Subcutaneous abdominal adipose tissue (tissue), 5 donors: Measurements from ENCODE around the gene OVCA2.
"Not testable (repeated sequence)": the region's sequence is repeated elsewhere in the genome, so short reads cannot be mapped to it uniquely, and the experiment has no call there.

Experiments used
- H3K27ac ChIP-seq: one replicate; pipeline ENCODE4 v1.7.0; 2013; ENCODE audit warnings: low read depth, mild to moderate bottlenecking, inconsistent platforms, low read length, moderate library complexity
- H3K27me3 ChIP-seq, 5 donors: one replicate each; pipeline ENCODE4 v1.7.0; 2013; ENCODE audit warnings: low read length in 5 of 5, inconsistent platforms in 1 of 5; ENCODE audit not compliant: control insufficient read depth in 5 of 5, insufficient read depth in 4 of 5
- H3K36me3 ChIP-seq, 5 donors: one replicate each; pipeline ENCODE4 v1.7.0; 2013; ENCODE audit warnings: low read length in 5 of 5; ENCODE audit not compliant: control insufficient read depth in 5 of 5, insufficient read depth in 5 of 5
- H3K4me1 ChIP-seq, 5 donors: one replicate each; pipeline ENCODE4 v1.7.0; 2013; ENCODE audit warnings: low read length in 5 of 5, mild to moderate bottlenecking in 3 of 5, moderate library complexity in 1 of 5; ENCODE audit not compliant: control insufficient read depth in 5 of 5, insufficient read depth in 5 of 5
- H3K4me3 ChIP-seq, 5 donors: one replicate each; pipeline ENCODE4 v1.7.0; 2013; ENCODE audit warnings: low read length in 5 of 5, low read depth in 1 of 5
- H3K9ac ChIP-seq, 5 donors: one replicate each; pipeline ENCODE4 v1.7.0; 2013; ENCODE audit warnings: low read length in 5 of 5, mild to moderate bottlenecking in 4 of 5, moderate library complexity in 3 of 5
- H3K9me3 ChIP-seq, 5 donors: one replicate each; pipeline ENCODE4 v1.7.0; 2013; ENCODE audit warnings: low read length in 5 of 5; ENCODE audit not compliant: control insufficient read depth in 5 of 5
- donor health status: healthy.
- donor health status: healthy.
- donor health status: healthy.
- donor health status: healthy.
- donor health status: healthy.

Gene OVCA2

DNA sequence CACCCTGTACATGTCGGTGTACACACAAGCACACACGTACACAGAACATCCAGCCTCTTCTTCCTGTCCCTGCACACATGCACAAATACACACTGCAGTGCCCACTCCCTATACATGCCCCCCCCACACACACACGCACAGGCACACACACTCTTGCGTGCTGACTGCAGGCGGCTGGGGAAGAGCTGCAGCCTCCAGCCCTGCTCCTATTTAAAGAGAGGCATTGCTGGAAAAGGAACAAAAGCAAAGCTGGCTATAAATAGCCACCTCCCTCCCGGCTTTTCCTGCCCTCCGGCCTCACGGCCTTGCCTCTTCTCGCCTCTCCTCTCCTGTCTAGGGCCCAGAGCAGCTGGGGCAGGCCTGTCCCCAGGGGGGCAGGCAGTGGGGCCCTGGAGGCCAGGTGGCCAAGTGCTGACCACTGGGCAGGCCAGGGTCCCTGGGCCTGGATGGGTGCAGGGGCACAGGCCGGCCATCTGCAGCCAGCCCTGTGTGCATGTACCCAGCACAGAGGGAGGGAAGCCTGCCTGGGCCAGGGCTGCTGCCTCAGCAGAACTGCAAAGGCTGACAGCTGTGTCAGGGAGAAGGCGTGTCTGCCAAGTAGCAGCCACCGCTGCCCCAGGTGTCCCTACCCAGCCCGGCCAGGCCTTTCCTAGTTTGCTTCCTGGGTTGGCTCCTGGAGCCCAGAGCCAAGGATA lies 42.1 kb upstream of the OVCA2 start:
- Histone ChIP-seq H3K27me3 (no peaks in the 10 kb centered on the region), H3K27ac (peak overlapping the region; percentile 1), H3K9ac (peak overlapping the region in 3 of 5 donors; percentile 43 to 68 (median 61)), H3K4me1 (peaks cover 7 to 40% (median 33%) of the 10 kb centered on the region in 5 donors), H3K36me3 (no peaks in the 10 kb centered on the region), H3K9me3 (no peaks in the 10 kb centered on the region), H3K4me3 (peak overlapping the region in 2 of 5 donors; percentile 7 to 28)

DNA sequence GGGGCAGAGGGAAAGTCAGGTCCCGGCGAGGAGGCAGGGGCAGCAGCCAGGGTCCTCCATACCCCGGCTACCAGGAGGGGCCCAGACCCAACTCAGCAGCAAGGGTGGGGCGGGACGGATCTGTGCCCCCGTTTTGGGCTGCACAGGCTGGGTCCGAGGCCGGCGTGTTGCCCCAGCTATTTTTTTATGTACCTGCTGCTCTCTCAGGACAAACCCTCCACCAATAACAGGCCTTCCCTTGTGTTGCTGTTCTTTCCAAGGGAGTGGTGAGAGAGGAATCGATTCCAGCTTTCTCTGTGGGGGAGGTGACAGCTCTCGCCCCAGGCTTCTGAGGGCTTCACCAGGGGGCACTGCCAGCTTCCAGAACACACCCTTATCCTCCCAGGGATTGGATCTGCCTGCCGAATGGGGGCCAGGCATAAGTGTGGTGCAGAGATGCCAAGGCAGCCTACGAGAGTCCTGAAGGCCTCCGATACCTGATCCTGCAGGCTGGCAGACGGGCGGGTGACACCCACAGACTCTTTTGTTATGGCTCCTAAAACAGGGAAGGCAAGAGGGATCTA lies 39.0 kb upstream of the OVCA2 start:
- no peaks in the 10 kb centered on the region for H3K27me3 ChIP-seq
- no peaks in the 10 kb centered on the region for H3K9me3 ChIP-seq
- peak overlapping the region; percentile 37 for H3K27ac ChIP-seq
- no peaks in the 10 kb centered on the region for H3K36me3 ChIP-seq
- peak overlapping the region in 1 of 5 donors; percentile 13 for H3K9ac ChIP-seq
- H3K4me3 ChIP-seq, result no peak overlapping the region
- peaks cover 7 to 41% (median 34%) of the 10 kb centered on the region in 5 donors for H3K4me1 ChIP-seq

DNA sequence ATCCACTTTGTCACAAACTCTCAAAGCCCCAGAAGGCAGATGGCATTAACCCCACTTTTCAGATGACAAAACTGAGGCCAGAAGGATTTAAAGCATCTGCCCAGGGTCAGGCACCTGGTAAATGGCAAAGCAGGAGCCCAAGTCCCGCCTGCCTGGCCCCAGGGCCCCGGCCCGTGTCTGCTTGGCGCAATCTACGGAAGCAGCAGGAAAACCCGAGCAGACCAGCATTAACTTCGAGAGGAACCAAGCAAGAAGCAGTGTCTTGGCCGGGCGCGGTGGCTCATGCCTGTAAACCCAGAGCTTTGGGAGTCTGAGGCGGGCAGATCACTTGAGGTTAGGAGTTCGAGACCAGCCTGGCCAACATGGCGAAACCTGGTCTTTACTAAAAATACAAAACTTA lies 38.3 kb upstream of the OVCA2 start:
- H3K27ac ChIP-seq, result no peak overlapping the region
- H3K9ac ChIP-seq, result peak overlapping the region in 1 of 5 donors; percentile 13
- H3K27me3 ChIP-seq, result no peaks in the 10 kb centered on the region
- H3K36me3 ChIP-seq, result no peaks in the 10 kb centered on the region
- peaks cover 7 to 37% (median 34%) of the 10 kb centered on the region in 5 donors for H3K4me1 ChIP-seq
- H3K9me3 ChIP-seq, result no peaks in the 10 kb centered on the region
- no peak overlapping the region for H3K4me3 ChIP-seq

DNA sequence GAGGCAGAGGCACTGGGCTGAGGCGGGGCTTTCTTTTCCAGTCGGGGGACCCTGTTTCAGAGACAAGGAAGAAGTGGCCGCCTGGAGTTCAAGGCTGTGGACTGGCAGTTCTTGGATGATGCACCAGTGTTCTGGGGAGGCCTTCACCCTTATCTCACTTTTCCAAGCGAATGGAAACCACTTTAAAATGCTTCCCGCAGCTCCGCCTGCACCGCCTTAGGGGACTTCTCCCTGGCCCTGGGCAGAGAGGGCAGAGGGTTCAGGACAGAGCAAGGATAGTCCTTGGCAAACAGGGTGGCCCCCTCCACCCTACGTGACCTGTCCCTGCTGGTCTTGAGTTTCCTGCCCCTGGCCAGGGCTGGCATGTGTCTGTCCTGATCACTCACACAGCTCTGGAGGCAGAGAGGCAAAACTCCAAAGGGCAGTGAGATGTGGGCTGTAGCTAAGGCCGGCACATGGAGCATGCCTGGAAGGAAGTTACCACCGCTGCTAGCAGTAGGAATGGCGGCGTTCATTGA lies 37.3 kb upstream of the OVCA2 start:
- no peak overlapping the region for H3K4me3 ChIP-seq
- no peaks in the 10 kb centered on the region for H3K9me3 ChIP-seq
- H3K4me1 ChIP-seq, result peaks cover 5 to 29% (median 26%) of the 10 kb centered on the region in 5 donors
- H3K27ac ChIP-seq, result peak overlapping the region; percentile 37
- no peaks in the 10 kb centered on the region for H3K27me3 ChIP-seq
- H3K36me3 ChIP-seq, result no peaks in the 10 kb centered on the region
- no peak overlapping the region for H3K9ac ChIP-seq

DNA sequence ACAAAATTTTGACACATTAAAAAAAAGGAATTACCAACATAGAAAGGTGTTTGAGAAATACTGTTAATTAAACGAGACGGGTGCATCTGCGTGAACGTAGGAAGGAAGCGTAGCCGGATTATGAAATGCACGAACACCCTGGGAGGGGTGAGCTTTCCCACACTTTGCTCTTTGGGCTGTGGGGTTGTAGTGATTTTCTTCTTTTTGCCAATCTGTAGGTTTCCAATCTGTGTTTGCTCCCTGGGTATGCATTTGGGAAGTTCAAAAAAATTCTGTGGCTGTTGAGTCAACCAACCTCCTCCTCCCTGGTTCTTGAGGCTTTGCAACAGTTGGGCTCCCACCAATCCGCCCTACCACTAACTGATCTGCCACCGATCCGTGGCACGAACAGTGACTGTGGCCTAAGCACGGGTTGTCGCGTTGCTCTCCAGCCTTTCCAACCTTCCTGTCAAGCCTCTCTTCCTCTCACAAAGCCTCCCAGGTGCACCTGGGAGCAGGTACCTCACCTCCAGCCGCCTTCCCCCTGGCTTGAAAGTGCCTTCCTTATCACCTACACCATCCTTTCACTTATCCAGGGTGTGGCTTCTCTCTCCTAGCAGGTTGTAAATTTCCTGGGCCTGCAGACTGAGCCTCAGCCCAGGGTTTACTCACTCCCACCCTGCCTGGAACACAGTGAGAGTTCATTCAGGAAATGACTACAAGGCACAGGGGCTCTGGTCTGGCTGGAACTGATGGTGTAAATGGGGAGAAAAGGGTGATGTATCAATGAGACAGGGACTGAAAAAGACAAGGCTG lies 33.3 kb upstream of the OVCA2 start:
- Histone ChIP-seq H3K36me3 (no peaks in the 10 kb centered on the region), H3K27me3 (no peaks in the 10 kb centered on the region), H3K9ac (no peak overlapping the region), H3K27ac (no peak overlapping the region), H3K9me3 (no peaks in the 10 kb centered on the region), H3K4me1 (peaks cover 0 to 38% (median 32%) of the 10 kb centered on the region in 5 donors), H3K4me3 (no peak overlapping the region)

DNA sequence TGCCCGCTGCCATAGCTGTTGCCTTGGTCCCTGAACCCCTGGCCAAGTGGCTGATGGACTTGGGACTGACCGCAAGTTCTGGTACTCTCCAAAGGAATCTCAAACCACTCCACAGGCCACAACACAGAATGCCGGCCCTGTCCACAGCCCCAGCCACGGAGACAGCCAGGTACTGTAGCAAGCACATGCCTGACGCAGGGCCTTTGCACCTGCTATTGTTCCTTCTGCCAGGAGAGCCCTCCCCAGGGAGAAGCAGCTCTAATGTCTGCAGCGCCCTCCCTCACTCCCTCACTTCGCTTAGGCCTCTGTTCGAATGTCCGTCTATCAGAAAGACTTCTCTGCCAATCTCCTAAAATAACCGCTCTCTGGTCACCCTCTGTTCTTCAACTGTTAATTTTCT lies 32.1 kb upstream of the OVCA2 start:
- Histone ChIP-seq H3K36me3 (no peaks in the 10 kb centered on the region), H3K9me3 (no peaks in the 10 kb centered on the region), H3K27ac (no peak overlapping the region), H3K9ac (no peak overlapping the region), H3K4me1 (peaks cover 2 to 43% (median 36%) of the 10 kb centered on the region in 5 donors), H3K27me3 (no peaks in the 10 kb centered on the region), H3K4me3 (no peak overlapping the region)

DNA sequence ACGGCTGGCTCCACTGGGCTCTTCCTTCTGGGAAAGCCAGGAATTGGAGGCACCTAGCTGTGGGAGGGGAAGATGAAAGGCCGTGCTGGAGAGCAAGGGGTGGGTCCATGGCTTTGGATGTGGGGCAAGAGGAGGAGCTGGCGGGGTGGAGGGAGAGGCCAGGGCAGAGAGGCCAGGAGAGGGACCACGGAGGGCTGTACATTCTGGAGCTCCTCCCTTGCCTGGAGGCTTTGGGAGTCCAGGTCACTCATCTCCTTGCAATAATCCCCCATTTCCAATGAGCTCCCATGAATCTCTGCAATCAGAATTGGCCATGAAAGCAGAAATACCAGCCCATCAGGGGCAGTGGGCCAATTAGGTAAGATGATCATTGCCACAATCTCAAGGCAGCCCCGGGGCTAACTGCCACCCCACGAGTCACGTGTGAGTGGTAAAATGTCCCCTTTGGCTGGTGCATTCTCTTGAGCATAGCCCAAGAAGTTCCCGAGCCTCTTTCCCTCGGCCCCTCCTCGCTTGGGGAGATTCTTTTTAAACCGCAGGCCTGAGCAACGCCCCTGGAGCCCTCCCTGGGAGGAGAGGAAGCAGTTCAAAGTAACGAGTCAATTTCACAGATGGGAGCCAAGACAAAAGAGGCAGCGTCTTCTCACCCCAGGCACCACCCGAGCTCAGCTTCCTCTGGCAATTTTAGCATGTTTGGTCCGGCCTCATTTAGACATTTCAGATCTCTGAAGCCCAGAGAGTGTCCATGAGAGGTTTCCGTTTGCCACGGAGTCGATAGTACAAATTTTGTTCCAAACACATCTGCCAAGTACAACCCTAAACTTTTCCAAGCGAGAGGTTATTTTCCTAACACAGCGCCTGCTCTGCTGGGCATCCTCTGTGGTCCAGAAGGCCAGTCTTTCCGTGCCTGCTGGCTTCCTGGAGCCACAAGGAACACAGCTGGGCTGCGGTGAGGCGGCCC lies 30.1 kb upstream of the OVCA2 start:
- peak overlapping the region; percentile 15 to 82 (median 49) for H3K9ac ChIP-seq
- H3K27me3 ChIP-seq, result no peaks in the 10 kb centered on the region
- peak overlapping the region in 2 of 5 donors; percentile 21 to 50 for H3K4me3 ChIP-seq
- peak overlapping the region; percentile 82 for H3K27ac ChIP-seq
- no peaks in the 10 kb centered on the region for H3K36me3 ChIP-seq
- peaks cover 2 to 55% (median 38%) of the 10 kb centered on the region in 5 donors for H3K4me1 ChIP-seq
- H3K9me3 ChIP-seq, result no peaks in the 10 kb centered on the region

DNA sequence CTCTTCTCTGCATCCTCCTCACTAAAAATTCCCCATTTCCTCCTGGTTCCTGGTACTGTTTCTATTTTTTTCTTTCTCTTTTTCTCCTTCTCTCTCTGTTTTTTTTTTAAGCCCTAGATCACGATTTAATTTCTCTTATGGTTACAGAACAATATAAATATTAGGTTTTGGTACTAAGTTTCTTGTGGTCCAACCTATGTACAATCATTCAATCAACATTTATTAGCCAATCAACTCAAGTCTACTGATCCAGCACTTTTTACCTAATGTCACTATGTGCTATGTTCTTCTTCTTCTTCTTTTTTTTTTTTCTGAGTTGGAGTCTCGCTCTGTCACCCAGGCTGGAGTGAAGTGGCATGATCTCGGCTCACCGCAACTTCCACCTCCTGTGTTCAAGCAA lies 29.3 kb upstream of the OVCA2 start:
- H3K27ac ChIP-seq, result peak overlapping the region; percentile 82
- peaks cover 2 to 61% (median 41%) of the 10 kb centered on the region in 5 donors for H3K4me1 ChIP-seq
- no peaks in the 10 kb centered on the region for H3K9me3 ChIP-seq
- H3K36me3 ChIP-seq, result no peaks in the 10 kb centered on the region
- no peaks in the 10 kb centered on the region for H3K27me3 ChIP-seq
- H3K4me3 ChIP-seq, result no peak overlapping the region
- peak overlapping the region in 2 of 5 donors; percentile 15 to 82 for H3K9ac ChIP-seq

DNA sequence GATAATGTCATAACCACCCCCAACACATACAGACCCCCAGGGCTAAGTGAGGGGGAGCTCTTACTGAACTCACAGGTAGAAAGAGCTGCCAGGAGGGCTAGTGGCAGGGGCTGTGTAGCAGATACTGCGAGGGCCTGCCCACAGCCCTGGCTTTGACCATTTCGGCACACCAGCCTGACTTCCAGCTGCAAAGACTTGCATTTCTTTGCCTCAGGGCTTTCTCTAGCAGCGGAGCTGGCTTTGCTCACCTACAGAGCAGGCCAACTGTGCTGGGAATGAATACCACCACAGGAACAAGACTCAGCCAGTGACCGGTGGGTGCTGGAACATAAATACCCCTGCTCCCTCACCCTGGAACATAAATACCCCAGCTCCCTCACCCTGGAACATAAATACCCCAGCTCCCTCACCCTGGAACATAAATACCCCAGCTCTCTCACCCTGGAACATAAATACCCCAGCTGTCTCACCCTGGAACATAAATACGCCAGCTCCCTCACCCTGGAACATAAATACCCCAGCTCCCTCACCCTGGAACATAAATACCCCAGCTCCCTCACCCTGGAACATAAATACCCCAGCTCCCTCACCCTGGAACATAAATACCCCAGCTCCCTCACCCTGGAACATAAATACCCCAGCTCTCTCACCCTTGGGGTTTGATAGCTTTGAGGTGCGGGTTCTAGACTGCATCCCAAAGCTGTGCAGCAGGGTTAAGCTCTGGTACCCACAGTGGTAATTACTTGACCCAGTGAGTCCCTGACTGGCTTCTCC lies 28.4 kb upstream of the OVCA2 start:
- not testable (repeated sequence) for H3K27me3 ChIP-seq, H3K4me3 ChIP-seq, H3K36me3 ChIP-seq, H3K9me3 ChIP-seq
- peaks cover 4 to 69% (median 48%) of the 10 kb centered on the region in 5 donors for H3K4me1 ChIP-seq
- H3K27ac ChIP-seq, result peak overlapping the region; percentile 82
- H3K9ac ChIP-seq, result peak overlapping the region in 2 of 5 donors; percentile 48 to 82
